CD4-positive, alpha-beta T cell treated with Interferon gamma for 1 hour (primary cell): ENCODE results near the gene WIPF2.
"Not testable (repeated sequence)": the region's sequence is repeated elsewhere in the genome, so short reads cannot be mapped to it uniquely, and the experiment has no call there.

Experiments
- DNase-seq: peaks from one replicate; pipeline ENCODE4 v3.0.0-alpha.2; 2020

Gene WIPF2

GRCh38 chr17:40301315-40301714 lies 82.2 kb downstream of the WIPF2 start:
- DNase-seq: no peak

- DNase-seq: peak; percentile 54
Measured at GRCh38 chr17:40303009-40303657, 84.0 kb downstream of the WIPF2 start.

- DNase-seq: no peak
Measured at GRCh38 chr17:40303708-40304551, 84.8 kb downstream of the WIPF2 start.

GRCh38 chr17:40304552-40304863 lies 85.4 kb downstream of the WIPF2 start:
- not testable (repeated sequence) for DNase-seq

GRCh38 chr17:40304866-40305265 lies 85.8 kb downstream of the WIPF2 start:
- DNase-seq: not testable (repeated sequence)

GRCh38 chr17:40306395-40306794 lies 87.3 kb downstream of the WIPF2 start:
- DNase-seq: no peak

- DNase-seq: no peak
Measured at GRCh38 chr17:40307001-40307730, 88.1 kb downstream of the WIPF2 start.

GRCh38 chr17:40307740-40308239 lies 88.7 kb downstream of the WIPF2 start:
- DNase-seq: no peak

- DNase-seq: peak; percentile 34
Measured at GRCh38 chr17:40309031-40309948, 90.2 kb downstream of the WIPF2 start, which contains the start of gene RARA. RARA (plus strand) TSS chr17:40309180; CDS start chr17:40331219, 22,039 bp downstream.

- DNase-seq: no peak
Measured at GRCh38 chr17:40309949-40310510, 90.9 kb downstream of the WIPF2 start.

- DNase-seq: no peak
Measured at GRCh38 chr17:40310882-40311391, 91.8 kb downstream of the WIPF2 start.

- DNase-seq: no peak
Measured at GRCh38 chr17:40311575-40311974, 92.5 kb downstream of the WIPF2 start.

- DNase-seq: no peak
Measured at GRCh38 chr17:40312131-40312731, 93.1 kb downstream of the WIPF2 start.

GRCh38 chr17:40312893-40313667 lies 94.0 kb downstream of the WIPF2 start:
- DNase-seq: no peak

GRCh38 chr17:40313668-40314583 lies 94.8 kb downstream of the WIPF2 start:
- no peak for DNase-seq

GRCh38 chr17:40314584-40314956 lies 95.5 kb downstream of the WIPF2 start:
- peak; percentile 87 for DNase-seq

- DNase-seq: no peak
Measured at GRCh38 chr17:40315206-40315605, 96.1 kb downstream of the WIPF2 start.

- DNase-seq: no peak
Measured at GRCh38 chr17:40315678-40316570, 96.8 kb downstream of the WIPF2 start.
